AG10803 (cell line): ENCODE measurements around the gene ANKRD17.

Experiments
- DNase-seq: peaks from one replicate; pipeline ENCODE4 v3.0.0; 2010; ENCODE audit warnings: low read depth
- H3K4me3 ChIP-seq: 2 replicates; pipeline ENCODE4 v1.5.1; 2011; ENCODE audit warnings: mild to moderate bottlenecking, low read length, control low read depth
- TF ChIP-seq, protein P1 (sequence below): conservative IDR thresholded peaks from 2 replicates; pipeline ENCODE4 v1.5.1; 2011; ENCODE audit warnings: mild to moderate bottlenecking, low read length, control low read depth, inconsistent platforms

The ANKRD17 gene

DNA sequence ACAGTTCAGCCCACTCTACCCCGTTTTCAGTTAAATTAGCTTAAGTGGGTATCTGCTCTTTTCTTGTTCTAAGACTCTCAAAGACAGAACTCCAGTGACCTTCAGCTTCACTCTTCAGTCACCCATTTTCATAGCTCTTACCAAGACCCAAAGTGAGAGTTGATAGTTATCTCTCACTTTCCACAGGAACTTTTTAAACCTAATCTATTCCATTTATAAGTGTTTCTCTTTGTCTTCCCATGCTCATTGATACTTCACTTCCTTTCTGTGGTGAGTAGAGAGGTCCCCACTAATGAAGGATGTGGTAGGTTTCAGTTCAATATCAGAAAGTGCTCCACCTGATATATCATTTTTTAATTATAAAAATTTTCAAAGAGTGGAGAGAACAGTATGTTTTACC, 222.5 kb downstream of the ANKRD17 start:
- no peak for DNase-seq
- TF ChIP-seq, protein P1, sequence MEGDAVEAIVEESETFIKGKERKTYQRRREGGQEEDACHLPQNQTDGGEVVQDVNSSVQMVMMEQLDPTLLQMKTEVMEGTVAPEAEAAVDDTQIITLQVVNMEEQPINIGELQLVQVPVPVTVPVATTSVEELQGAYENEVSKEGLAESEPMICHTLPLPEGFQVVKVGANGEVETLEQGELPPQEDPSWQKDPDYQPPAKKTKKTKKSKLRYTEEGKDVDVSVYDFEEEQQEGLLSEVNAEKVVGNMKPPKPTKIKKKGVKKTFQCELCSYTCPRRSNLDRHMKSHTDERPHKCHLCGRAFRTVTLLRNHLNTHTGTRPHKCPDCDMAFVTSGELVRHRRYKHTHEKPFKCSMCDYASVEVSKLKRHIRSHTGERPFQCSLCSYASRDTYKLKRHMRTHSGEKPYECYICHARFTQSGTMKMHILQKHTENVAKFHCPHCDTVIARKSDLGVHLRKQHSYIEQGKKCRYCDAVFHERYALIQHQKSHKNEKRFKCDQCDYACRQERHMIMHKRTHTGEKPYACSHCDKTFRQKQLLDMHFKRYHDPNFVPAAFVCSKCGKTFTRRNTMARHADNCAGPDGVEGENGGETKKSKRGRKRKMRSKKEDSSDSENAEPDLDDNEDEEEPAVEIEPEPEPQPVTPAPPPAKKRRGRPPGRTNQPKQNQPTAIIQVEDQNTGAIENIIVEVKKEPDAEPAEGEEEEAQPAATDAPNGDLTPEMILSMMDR = no peak
- H3K4me3 ChIP-seq = no peak overlapping the region

GRCh38 chr4:73034896-73035295, 223.7 kb downstream of the ANKRD17 start:
- no peak for DNase-seq
- TF ChIP-seq, protein P1 = no peak
- H3K4me3 ChIP-seq = no peak overlapping the region

DNA sequence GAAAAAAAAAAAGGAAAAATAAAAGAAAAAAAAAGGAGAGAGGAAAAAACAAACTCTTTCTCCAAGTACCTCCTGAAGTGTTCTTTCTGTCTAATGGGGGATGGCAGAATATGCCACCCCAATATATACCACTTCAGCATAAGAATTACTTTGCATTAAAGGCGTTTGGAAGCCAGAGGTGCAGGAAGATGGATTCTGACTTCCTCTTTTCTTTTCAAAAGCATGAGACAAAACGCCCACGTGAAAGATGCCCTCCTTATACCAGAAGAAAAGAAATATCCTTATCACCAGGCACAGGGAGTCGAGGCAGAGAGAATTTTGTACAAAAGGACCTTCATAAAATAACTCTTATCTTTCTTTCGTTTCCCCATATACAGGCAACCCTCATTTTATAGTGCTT, 230.0 kb downstream of the ANKRD17 start:
- H3K4me3 ChIP-seq = no peak overlapping the region
- TF ChIP-seq, protein P1 = no peak
- no peak for DNase-seq
